Loucy (cell line): Measurements from ENCODE around the gene CORO2B.

Experiments used
- H2AFZ ChIP-seq: fragments of 200-600 bp; sonication (generic); 2 replicates; pipeline ENCODE4 v1.6.0; 2016; ENCODE audit warnings: antibody characterized with exemption, mild to moderate bottlenecking, low read length, moderate library complexity
- H3F3A ChIP-seq: fragments of 200-600 bp; 2 replicates; pipeline ENCODE4 v1.6.0; 2016; ENCODE audit warnings: antibody characterized with exemption, low read depth, mild to moderate bottlenecking
- H3K27me3 ChIP-seq: fragments of 200-600 bp; sonication (generic); 2 replicates; pipeline ENCODE4 v1.6.1; 2014; ENCODE audit warnings: low read length, mild to moderate bottlenecking; ENCODE audit not compliant: insufficient read depth, poor library complexity, severe bottlenecking
- H3K36me3 ChIP-seq: fragments of 200-600 bp; sonication (generic); 2 replicates; pipeline ENCODE4 v1.6.1; 2016; ENCODE audit warnings: low read length; ENCODE audit not compliant: insufficient read depth
- H3K4me1 ChIP-seq: fragments of 200-600 bp; sonication (generic); 2 replicates; pipeline ENCODE4 v1.5.1; 2014; ENCODE audit warnings: low read length, mild to moderate bottlenecking; ENCODE audit not compliant: insufficient read depth, poor library complexity, severe bottlenecking
- H3K4me2 ChIP-seq: fragments of 200-600 bp; sonication (generic); 2 replicates; pipeline ENCODE4 v1.6.0; 2014; ENCODE audit warnings: antibody characterized with exemption, low read length, low read depth, mild to moderate bottlenecking; ENCODE audit not compliant: poor library complexity, severe bottlenecking
- H3K4me3 ChIP-seq: fragments of 200-600 bp; sonication (generic); 2 replicates; pipeline ENCODE4 v1.5.1; 2014; ENCODE audit warnings: low read length, mild to moderate bottlenecking, mixed read lengths; ENCODE audit not compliant: poor library complexity, severe bottlenecking
- H3K79me2 ChIP-seq: fragments of 200-600 bp; sonication (generic); 2 replicates; pipeline ENCODE4 v1.6.1; 2014; ENCODE audit warnings: low read length; ENCODE audit not compliant: insufficient read depth
- H3K9ac ChIP-seq: fragments of 200-600 bp; sonication (generic); 2 replicates; pipeline ENCODE4 v1.6.0; 2014; ENCODE audit warnings: mild to moderate bottlenecking, low read depth, low read length, moderate library complexity; ENCODE audit not compliant: poor library complexity, severe bottlenecking
- H3K9me2 ChIP-seq: fragments of 200-600 bp; sonication (generic); replicated peaks from 2 replicates; pipeline ENCODE4 v1.6.1; 2016; ENCODE audit warnings: low read depth, low read length, mixed read lengths
- H3K9me3 ChIP-seq: fragments of 200-600 bp; sonication (generic); 2 replicates; pipeline ENCODE4 v1.6.1; 2014; ENCODE audit warnings: mild to moderate bottlenecking, antibody characterized with exemption, low read length, low read depth; ENCODE audit not compliant: insufficient read depth
- H4K20me1 ChIP-seq: fragments of 200-600 bp; sonication (generic); 2 replicates; pipeline ENCODE4 v1.6.0; 2014; ENCODE audit warnings: antibody characterized with exemption, low read length, mild to moderate bottlenecking; ENCODE audit not compliant: insufficient read depth, poor library complexity, severe bottlenecking
- CTCF ChIP-seq: fragments of 200-600 bp; sonication (generic); conservative IDR thresholded peaks from 2 replicates; pipeline ENCODE4 v1.5.1; 2014; ENCODE audit warnings: mild to moderate bottlenecking, antibody characterized with exemption, low read length
- EZH2phosphoT487 ChIP-seq: fragments of 200-600 bp; IDR thresholded peaks from 2 replicates; pipeline ENCODE4 v1.6.1; 2018; ENCODE audit warnings: antibody characterized with exemption, mild to moderate bottlenecking, moderate library complexity, borderline replicate concordance

CORO2B gene

GRCh38 chr15:68582236-68582635 lies 3.4 kb downstream of the CORO2B start:
- Histone ChIP-seq H3K79me2 (no peaks in the 10 kb centered on the region), H3K9ac (no peak overlapping the region), H3K4me2 (no peak overlapping the region), H3K27me3 (peaks cover 18% of the 10 kb centered on the region), H3F3A (no peaks in the 10 kb centered on the region), H3K36me3 (no peaks in the 10 kb centered on the region), H3K4me3 (no peak overlapping the region), H2AFZ (no peak overlapping the region), H3K9me3 (no peaks in the 10 kb centered on the region), H3K9me2 (no peaks in the 10 kb centered on the region), H4K20me1 (no peaks in the 10 kb centered on the region), H3K4me1 (peaks cover 10% of the 10 kb centered on the region)
- TF ChIP-seq EZH2phosphoT487: no peak
- TF ChIP-seq CTCF: no peak

- Histone ChIP-seq H4K20me1 (no peaks in the 10 kb centered on the region), H3K36me3 (no peaks in the 10 kb centered on the region), H3K79me2 (no peaks in the 10 kb centered on the region), H3K4me2 (no peak overlapping the region), H2AFZ (no peak overlapping the region), H3K9me3 (no peaks in the 10 kb centered on the region), H3F3A (no peaks in the 10 kb centered on the region), H3K4me1 (peaks cover 8% of the 10 kb centered on the region), H3K27me3 (peaks cover 15% of the 10 kb centered on the region), H3K4me3 (no peak overlapping the region), H3K9ac (no peak overlapping the region), H3K9me2 (no peaks in the 10 kb centered on the region)
- no peak for TF ChIP-seq EZH2phosphoT487
- no peak for TF ChIP-seq CTCF
These were observed 4.1 kb downstream of the CORO2B start for GRCh38 chr15:68582864-68583263.

GRCh38 chr15:68583321-68583720 lies 4.5 kb downstream of the CORO2B start:
- Histone ChIP-seq H3K9ac (no peak overlapping the region), H3K79me2 (no peaks in the 10 kb centered on the region), H2AFZ (no peak overlapping the region), H3K27me3 (peaks cover 10% of the 10 kb centered on the region), H3K36me3 (no peaks in the 10 kb centered on the region), H4K20me1 (no peaks in the 10 kb centered on the region), H3K4me1 (peaks cover 3% of the 10 kb centered on the region), H3K9me2 (no peaks in the 10 kb centered on the region), H3K4me3 (no peak overlapping the region), H3K9me3 (no peaks in the 10 kb centered on the region), H3K4me2 (no peak overlapping the region), H3F3A (no peaks in the 10 kb centered on the region)
- TF ChIP-seq EZH2phosphoT487: no peak

GRCh38 chr15:68583936-68584755 lies 5.4 kb downstream of the CORO2B start:
- TF ChIP-seq EZH2phosphoT487 (no peak), CTCF (no peak)
- no peaks in the 10 kb centered on the region for H3K9me3 ChIP-seq
- no peak overlapping the region for H3K4me2 ChIP-seq
- H3K27me3 ChIP-seq: peaks cover 5% of the 10 kb centered on the region
- no peak overlapping the region for H2AFZ ChIP-seq
- no peak overlapping the region for H3K4me3 ChIP-seq
- no peaks in the 10 kb centered on the region for H4K20me1 ChIP-seq
- H3K4me1 ChIP-seq: no peaks in the 10 kb centered on the region
- H3K9me2 ChIP-seq: no peaks in the 10 kb centered on the region
- H3K79me2 ChIP-seq: no peaks in the 10 kb centered on the region
- H3K9ac ChIP-seq: no peak overlapping the region
- H3F3A ChIP-seq: no peaks in the 10 kb centered on the region
- H3K36me3 ChIP-seq: no peaks in the 10 kb centered on the region
